Keratinocyte (primary cell): ENCODE data around the gene CMPK2. TPM values are rescaled to one million over a fixed set of nuclear protein-coding genes. Genes with fewer than 3 reads are reported as not detected.

Source experiments
- DNase-seq: peaks from one replicate; pipeline ENCODE4 v3.0.0-alpha.2; 2011; ENCODE audit warnings: low read depth, missing footprints, low spot score
- FAIRE-seq: peaks from 2 replicates; lab custom pipeline; 2011; peaks lifted over from hg19 to GRCh38; lab: Jason Lieb, UNC
- H2AFZ ChIP-seq: 2 replicates; pipeline ENCODE4 v1.6.0; 2012; ENCODE audit warnings: low read length, control low read depth, inconsistent platforms; ENCODE audit not compliant: control insufficient read depth
- H3K27ac ChIP-seq: 2 replicates; pipeline ENCODE4 v1.5.1; 2011; ENCODE audit warnings: low read length; ENCODE audit not compliant: control insufficient read depth, insufficient read depth
- H3K27me3 ChIP-seq: 3 replicates; pipeline ENCODE4 v1.6.0; 2011; ENCODE audit warnings: low read length; ENCODE audit not compliant: control insufficient read depth, insufficient read depth; ENCODE audit errors: extremely low read depth
- H3K36me3 ChIP-seq, 2 experiments: 2 replicates in 1 of 2; 3 replicates in 1 of 2; pipeline ENCODE4 v1.5.1; 2011; ENCODE audit warnings: low read length in 2 of 2, mild to moderate bottlenecking in 1 of 2; ENCODE audit not compliant: control insufficient read depth in 2 of 2, insufficient read depth in 2 of 2; ENCODE audit errors: extremely low read depth in 1 of 2
- H3K4me1 ChIP-seq: 3 replicates; pipeline ENCODE4 v1.5.1; 2011; ENCODE audit warnings: low read length; ENCODE audit not compliant: control insufficient read depth, insufficient read depth; ENCODE audit errors: extremely low read depth
- H3K4me2 ChIP-seq: 3 replicates; pipeline ENCODE4 v1.6.0; 2011; ENCODE audit warnings: low read depth, low read length; ENCODE audit not compliant: control insufficient read depth, insufficient read depth; ENCODE audit errors: extremely low read depth
- H3K4me3 ChIP-seq, 3 experiments: fragments of 200-600 bp in 1 of 3; sonication (generic) in 1 of 3; 2 replicates in 2 of 3; 3 replicates in 1 of 3; pipeline ENCODE4 v1.5.1; 2011 to 2016; ENCODE audit warnings: low read length in 3 of 3, mild to moderate bottlenecking in 3 of 3, control low read depth in 2 of 3, inconsistent platforms in 1 of 3, low read depth in 1 of 3, mixed read lengths in 1 of 3, mixed run types in 1 of 3, moderate library complexity in 1 of 3; ENCODE audit not compliant: control insufficient read depth in 2 of 3, insufficient read depth in 2 of 3; ENCODE audit errors: extremely low read depth in 1 of 3
- H3K79me2 ChIP-seq: 2 replicates; pipeline ENCODE4 v1.6.0; 2012; ENCODE audit warnings: low read length; ENCODE audit not compliant: control insufficient read depth, insufficient read depth
- H3K9ac ChIP-seq: 3 replicates; pipeline ENCODE4 v1.6.0; 2011; ENCODE audit warnings: low read length; ENCODE audit not compliant: control insufficient read depth, insufficient read depth; ENCODE audit errors: extremely low read depth
- H3K9me1 ChIP-seq: 3 replicates; pipeline ENCODE4 v1.6.0; 2011; ENCODE audit warnings: low read length; ENCODE audit not compliant: control insufficient read depth, insufficient read depth; ENCODE audit errors: extremely low read depth
- H3K9me3 ChIP-seq: 2 replicates; pipeline ENCODE4 v1.5.1; 2012; ENCODE audit warnings: low read depth, low read length; ENCODE audit not compliant: control insufficient read depth
- H4K20me1 ChIP-seq: 3 replicates; pipeline ENCODE4 v1.6.0; 2011; ENCODE audit warnings: low read length; ENCODE audit not compliant: control insufficient read depth, insufficient read depth; ENCODE audit errors: extremely low read depth
- EZH2 ChIP-seq: IDR thresholded peaks from one replicate; pipeline ENCODE4 v1.6.1; 2012; ENCODE audit warnings: inconsistent platforms, mild to moderate bottlenecking, low read length, moderate library complexity
- dilution Hi-C: fragments of 300-500 bp; cut with MboI; formaldehyde crosslinking; loops from one replicate; pipeline ENCODE4 v1.7.0; 2020; ENCODE audit warnings: low sequenced_read_pairs; ENCODE audit not compliant: extremely low pct_ligation_motif_present
- polyA plus RNA-seq, 5 experiments: library from polyadenylated mRNA; depleted of rRNA in 3 of 5; stranded (reverse) in 3 of 5; stranded (forward) in 1 of 5; unstranded in 1 of 5; fragments of >200 nt; gene quantifications; 1 replicate in 1 of 5; 2 replicates in 3 of 5; 3 replicates in 1 of 5; pipeline versions ENCODE4 v1.2.1 to v1.2.3, GENCODE V29; 2011 to 2012; ENCODE audit warnings: missing spikeins in 2 of 5, low read depth in 1 of 5, low replicate concordance in 1 of 5
- TF ChIP-seq, protein P1 (sequence below), 3 experiments: IDR thresholded peaks in 1 of 3; conservative IDR thresholded peaks in 1 of 3; optimal IDR thresholded peaks in 1 of 3; 2 replicates in 2 of 3; 3 replicates in 1 of 3; pipeline versions ENCODE3 to v1.5.1; 2011; ENCODE audit warnings: low read length in 3 of 3, mild to moderate bottlenecking in 3 of 3, moderate library complexity in 2 of 3, control low read depth in 1 of 3, inconsistent platforms in 1 of 3; ENCODE audit not compliant: insufficient read depth in 2 of 3; ENCODE audit errors: extremely low read depth in 1 of 3

Gene CMPK2
- polyA plus RNA-seq, 1 donor (not counting 4 experiments of a cell fraction or from before 2014, with no cell fraction given): 1.5 TPM

DNA sequence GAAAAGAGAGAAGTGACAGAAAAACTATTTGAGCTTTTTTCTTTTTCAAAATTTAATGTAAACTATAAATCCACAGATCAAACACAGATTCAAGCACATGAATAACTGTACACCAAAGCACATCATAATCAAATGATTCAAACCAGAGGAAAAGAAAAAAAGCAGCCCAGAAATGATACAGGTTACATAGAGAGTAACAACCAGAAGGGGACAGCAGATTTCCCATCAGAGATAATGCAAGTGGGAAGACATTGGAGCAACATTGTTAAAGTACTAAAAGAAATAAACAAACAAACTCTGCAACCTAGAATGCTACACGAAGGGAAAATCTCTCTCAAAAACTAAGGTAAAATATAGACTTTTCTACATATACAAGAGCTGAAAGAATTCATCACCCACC is 34.5 kb downstream of the CMPK2 start:
- no peaks in the 10 kb centered on the region for H3K9me3 ChIP-seq
- H3K9me1 ChIP-seq: no peaks in the 10 kb centered on the region
- TF ChIP-seq, protein P1, sequence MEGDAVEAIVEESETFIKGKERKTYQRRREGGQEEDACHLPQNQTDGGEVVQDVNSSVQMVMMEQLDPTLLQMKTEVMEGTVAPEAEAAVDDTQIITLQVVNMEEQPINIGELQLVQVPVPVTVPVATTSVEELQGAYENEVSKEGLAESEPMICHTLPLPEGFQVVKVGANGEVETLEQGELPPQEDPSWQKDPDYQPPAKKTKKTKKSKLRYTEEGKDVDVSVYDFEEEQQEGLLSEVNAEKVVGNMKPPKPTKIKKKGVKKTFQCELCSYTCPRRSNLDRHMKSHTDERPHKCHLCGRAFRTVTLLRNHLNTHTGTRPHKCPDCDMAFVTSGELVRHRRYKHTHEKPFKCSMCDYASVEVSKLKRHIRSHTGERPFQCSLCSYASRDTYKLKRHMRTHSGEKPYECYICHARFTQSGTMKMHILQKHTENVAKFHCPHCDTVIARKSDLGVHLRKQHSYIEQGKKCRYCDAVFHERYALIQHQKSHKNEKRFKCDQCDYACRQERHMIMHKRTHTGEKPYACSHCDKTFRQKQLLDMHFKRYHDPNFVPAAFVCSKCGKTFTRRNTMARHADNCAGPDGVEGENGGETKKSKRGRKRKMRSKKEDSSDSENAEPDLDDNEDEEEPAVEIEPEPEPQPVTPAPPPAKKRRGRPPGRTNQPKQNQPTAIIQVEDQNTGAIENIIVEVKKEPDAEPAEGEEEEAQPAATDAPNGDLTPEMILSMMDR (optimal IDR thresholded peaks at IDR 0.05 in 1 of 3, IDR thresholded peaks at IDR 0.05 in 1 of 3, conservative IDR thresholded peaks at IDR 0.05 in 1 of 3; ENCODE audit: extremely low read depth in 1 of 3, insufficient read depth in 2 of 3, low read length in 3 of 3): no peak
- TF ChIP-seq EZH2: no peak
- H4K20me1 ChIP-seq: no peaks in the 10 kb centered on the region
- H3K79me2 ChIP-seq: no peaks in the 10 kb centered on the region
- no peaks in the 10 kb centered on the region for H3K27me3 ChIP-seq
- no peak overlapping the region for H3K9ac ChIP-seq
- no peak overlapping the region for H3K27ac ChIP-seq
- no peaks in the 10 kb centered on the region for H3K36me3 ChIP-seq
- dilution Hi-C loops: no loop called here
- H3K4me3 ChIP-seq: no peak overlapping the region
- DNase-seq (no peak), FAIRE-seq (no peak)
- H3K4me1 ChIP-seq: no peaks in the 10 kb centered on the region
- no peak overlapping the region for H2AFZ ChIP-seq
- no peak overlapping the region for H3K4me2 ChIP-seq

GRCh38 chr2:6828299-6828584 is 37.5 kb downstream of the CMPK2 start:
- Histone ChIP-seq H3K27ac (no peak overlapping the region), H3K4me1 (no peaks in the 10 kb centered on the region), H3K9me3 (no peaks in the 10 kb centered on the region), H3K79me2 (no peaks in the 10 kb centered on the region), H3K4me3 (no peak overlapping the region), H3K36me3 (no peaks in the 10 kb centered on the region), H3K27me3 (no peaks in the 10 kb centered on the region), H3K4me2 (no peak overlapping the region), H3K9ac (no peak overlapping the region), H2AFZ (no peak overlapping the region), H4K20me1 (no peaks in the 10 kb centered on the region), H3K9me1 (no peaks in the 10 kb centered on the region)
- TF ChIP-seq, protein P1 (optimal IDR thresholded peaks at IDR 0.05 in 1 of 3, IDR thresholded peaks at IDR 0.05 in 1 of 3, conservative IDR thresholded peaks at IDR 0.05 in 1 of 3; ENCODE audit: extremely low read depth in 1 of 3, insufficient read depth in 2 of 3, low read length in 3 of 3): peak in 2 of 3 experiments; percentile 15 to 24
- no peak for TF ChIP-seq EZH2
- FAIRE-seq (no peak), DNase-seq (no peak)
- dilution Hi-C loops: no loop called here
